Activated CD4-positive, CD25-positive, alpha-beta regulatory T cell treated with anti-CD3 and anti-CD28 coated beads, Interleukin-2, amount 50 U/mL, for 72 hours (primary cell): ENCODE data around the gene ZMAT2.
A peak's percentile ranks its signal among the peaks of the same experiment; 100 is the strongest.
"Not testable (repeated sequence)": the region's sequence is repeated elsewhere in the genome, so short reads cannot be mapped to it uniquely, and the experiment has no call there.

Source experiments
- DNase-seq: peaks from one replicate; pipeline ENCODE4 v3.0.0; 2021

ZMAT2 gene

GRCh38 chr5:140710899-140711552 lies 10.8 kb downstream of the ZMAT2 start:
- DNase-seq = peak; percentile 83

- DNase-seq = no peak
Observed at GRCh38 chr5:140711794-140712193, 11.5 kb downstream of the ZMAT2 start.

GRCh38 chr5:140713562-140714094 lies 13.4 kb downstream of the ZMAT2 start:
- no peak for DNase-seq

GRCh38 chr5:140716238-140716637 lies 16.0 kb downstream of the ZMAT2 start:
- DNase-seq = not testable (repeated sequence)

GRCh38 chr5:140718266-140718592 lies 18.0 kb downstream of the ZMAT2 start:
- no peak for DNase-seq

- DNase-seq = not testable (repeated sequence)
Observed at GRCh38 chr5:140720738-140721137, 20.5 kb downstream of the ZMAT2 start.

- not testable (repeated sequence) for DNase-seq
Observed at GRCh38 chr5:140721395-140721794, 21.1 kb downstream of the ZMAT2 start.

GRCh38 chr5:140725799-140726471 lies 25.7 kb downstream of the ZMAT2 start:
- peak; percentile 80 for DNase-seq

- DNase-seq = no peak
Observed at GRCh38 chr5:140733098-140733497, 32.9 kb downstream of the ZMAT2 start.

GRCh38 chr5:140734354-140734753 lies 34.1 kb downstream of the ZMAT2 start:
- DNase-seq = no peak

GRCh38 chr5:140737486-140737885 lies 37.2 kb downstream of the ZMAT2 start:
- DNase-seq = no peak

GRCh38 chr5:140741967-140742366 lies 41.7 kb downstream of the ZMAT2 start:
- no peak for DNase-seq

GRCh38 chr5:140753561-140753960 lies 53.3 kb downstream of the ZMAT2 start:
- DNase-seq = no peak
